GM12878 (cell line): ENCODE data around the gene S1PR4. TPM values are rescaled to one million over a fixed set of nuclear protein-coding genes. Genes with fewer than 3 reads are reported as not detected.

Source experiments
- BRCA1 ChIP-seq: IDR thresholded peaks from 2 replicates; pipeline ENCODE4 v1.6.1; 2011; ENCODE audit warnings: low read depth, low read length, improper control_type of control experiment
- ETV6 ChIP-seq, 2 experiments: fragments of 450-650 bp in 1 of 2; IDR thresholded peaks in 1 of 2; conservative IDR thresholded peaks in 1 of 2; 2 replicates each; pipeline ENCODE4 v1.6.1; 2014; ENCODE audit warnings: antibody characterized with exemption in 1 of 2, borderline replicate concordance in 1 of 2, low read depth in 1 of 2, mild to moderate bottlenecking in 1 of 2, moderate library complexity in 1 of 2
- KAT2A ChIP-seq: conservative IDR thresholded peaks from 2 replicates; pipeline ENCODE4 v1.6.1; 2011; ENCODE audit warnings: low read depth, low read length; ENCODE audit not compliant: control insufficient read depth
- MEF2B ChIP-seq: fragments of 450-650 bp; IDR thresholded peaks from 2 replicates; pipeline ENCODE4 v1.6.1; 2018; ENCODE audit warnings: mild to moderate bottlenecking, moderate library complexity; ENCODE audit not compliant: partially characterized antibody, poor library complexity, severe bottlenecking
- MTA3 ChIP-seq: IDR thresholded peaks from 2 replicates; pipeline ENCODE4 v1.6.1; 2012; ENCODE audit warnings: low read length, inconsistent platforms, borderline replicate concordance
- NR2C1 ChIP-seq: fragments of 450-650 bp; IDR thresholded peaks from 2 replicates; pipeline ENCODE4 v1.6.1; 2017; ENCODE audit warnings: antibody characterized with exemption, mild to moderate bottlenecking, moderate library complexity
- SMC3 ChIP-seq: IDR thresholded peaks from 2 replicates; pipeline ENCODE4 v1.6.1; 2011; ENCODE audit warnings: low read length, improper control_type of control experiment, borderline replicate concordance
- SPI1 ChIP-seq: IDR thresholded peaks from 2 replicates; pipeline ENCODE4 v1.6.1; 2011; ENCODE audit warnings: low read depth, mild to moderate bottlenecking, low read length, moderate library complexity, borderline replicate concordance; ENCODE audit not compliant: insufficient read depth
- TCF3 ChIP-seq: IDR thresholded peaks from 2 replicates; pipeline ENCODE4 v1.6.1; 2012; ENCODE audit warnings: low read depth, mild to moderate bottlenecking, low read length, borderline replicate concordance; ENCODE audit not compliant: insufficient read depth
- polyA plus RNA-seq, 11 experiments: library from polyadenylated mRNA; depleted of rRNA in 4 of 11; unstranded in 6 of 11; stranded (reverse) in 5 of 11; fragments of >200 nt; fragmentation: Nextera tagmentation in 4 of 11; fragmentation: Illumina TruSeq in 1 of 11; extraction: Ambion mirVana in 4 of 11; extraction: Trizol in 1 of 11; gene quantifications; 1 replicate in 1 of 11; 2 replicates in 10 of 11; pipeline versions ENCODE4 v1.2.1 to v1.2.3, GENCODE V29; 2011 to 2016; ENCODE audit warnings: inconsistent platforms in 2 of 11, missing spikeins in 2 of 11, low read depth in 1 of 11
- total RNA-seq, 4 experiments: library from RNA; depleted of rRNA in 3 of 4; stranded (reverse); fragments of >200 nt in 3 of 4; fragmentation: Illumina TruSeq in 1 of 4; extraction: Trizol in 1 of 4; gene quantifications; 2 replicates each; pipeline versions ENCODE4 v1.2.1 to v1.2.3, GENCODE V29; 2013 to 2021
- TF ChIP-seq, protein P1 (sequence below): fragments of 450-650 bp; IDR thresholded peaks from 2 replicates; pipeline ENCODE4 v1.6.1; 2018; ENCODE audit warnings: borderline replicate concordance, mild to moderate bottlenecking; ENCODE audit not compliant: partially characterized antibody
- TF ChIP-seq, protein P2 (sequence below): IDR thresholded peaks from 2 replicates; pipeline ENCODE4 v1.6.1; 2012; ENCODE audit warnings: improper control_type of control experiment, low read depth, low read length; ENCODE audit not compliant: insufficient replicate concordance
- TF ChIP-seq, protein P3 (sequence below): fragments of 450-650 bp; IDR thresholded peaks from 2 replicates; pipeline ENCODE4 v1.6.1; 2017; ENCODE audit warnings: mild to moderate bottlenecking, moderate library complexity
- TF ChIP-seq, protein P4 (sequence below): fragments of 450-650 bp; IDR thresholded peaks from 2 replicates; pipeline ENCODE4 v1.6.1; 2016; ENCODE audit warnings: mild to moderate bottlenecking

Gene S1PR4
- total and polyA plus RNA-seq, 10 of the 15 experiments (the other 5 are each of a cell fraction or from before 2014, with no cell fraction given): 0.19 to 57.7 (median 32.4) TPM; not detected in 1

DNA sequence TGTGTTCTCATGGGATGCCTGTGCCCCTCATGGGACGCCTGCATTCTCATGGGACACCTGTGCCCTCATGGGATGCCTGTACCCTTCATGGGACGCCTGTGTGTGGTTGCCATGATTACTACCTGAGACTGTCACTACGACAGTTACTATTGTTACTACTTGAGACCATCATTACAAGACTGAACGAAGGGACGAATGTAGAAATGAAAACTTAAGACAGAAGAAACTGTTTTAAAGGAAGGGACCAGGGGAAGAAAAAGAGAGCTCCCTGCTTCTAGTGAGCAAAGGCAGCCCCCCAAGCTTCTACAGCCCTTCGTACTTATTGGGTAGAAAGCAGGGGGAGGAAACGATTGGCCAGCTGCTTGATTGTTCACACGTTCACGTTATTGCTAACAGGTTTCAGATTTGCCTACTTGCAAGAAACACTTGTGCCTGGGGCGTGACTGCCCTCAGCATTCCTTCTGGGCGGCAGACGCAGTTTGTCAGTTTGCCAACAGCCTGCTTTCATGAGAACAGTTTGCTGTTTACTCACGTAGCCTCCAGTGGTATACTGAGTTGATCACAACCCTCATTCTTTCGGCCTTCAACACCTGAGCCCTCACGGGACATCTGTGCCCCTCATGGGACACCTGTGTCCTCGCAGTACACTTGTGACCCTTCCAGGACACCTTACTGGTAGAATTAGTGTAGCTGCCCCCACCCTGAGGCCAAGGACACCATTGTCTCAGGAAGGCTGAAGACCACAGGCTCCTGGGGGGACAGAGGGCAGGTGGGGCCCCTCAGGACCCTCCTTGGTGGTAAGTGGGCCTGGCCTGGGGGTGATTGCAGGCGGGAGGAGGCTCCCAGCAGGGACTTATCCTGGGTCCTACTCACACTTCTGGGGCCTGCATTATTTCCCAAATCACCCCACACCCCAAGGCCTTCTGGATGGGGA is 2.5 kb upstream of the S1PR4 start (continued):
- TF ChIP-seq, protein P1, sequence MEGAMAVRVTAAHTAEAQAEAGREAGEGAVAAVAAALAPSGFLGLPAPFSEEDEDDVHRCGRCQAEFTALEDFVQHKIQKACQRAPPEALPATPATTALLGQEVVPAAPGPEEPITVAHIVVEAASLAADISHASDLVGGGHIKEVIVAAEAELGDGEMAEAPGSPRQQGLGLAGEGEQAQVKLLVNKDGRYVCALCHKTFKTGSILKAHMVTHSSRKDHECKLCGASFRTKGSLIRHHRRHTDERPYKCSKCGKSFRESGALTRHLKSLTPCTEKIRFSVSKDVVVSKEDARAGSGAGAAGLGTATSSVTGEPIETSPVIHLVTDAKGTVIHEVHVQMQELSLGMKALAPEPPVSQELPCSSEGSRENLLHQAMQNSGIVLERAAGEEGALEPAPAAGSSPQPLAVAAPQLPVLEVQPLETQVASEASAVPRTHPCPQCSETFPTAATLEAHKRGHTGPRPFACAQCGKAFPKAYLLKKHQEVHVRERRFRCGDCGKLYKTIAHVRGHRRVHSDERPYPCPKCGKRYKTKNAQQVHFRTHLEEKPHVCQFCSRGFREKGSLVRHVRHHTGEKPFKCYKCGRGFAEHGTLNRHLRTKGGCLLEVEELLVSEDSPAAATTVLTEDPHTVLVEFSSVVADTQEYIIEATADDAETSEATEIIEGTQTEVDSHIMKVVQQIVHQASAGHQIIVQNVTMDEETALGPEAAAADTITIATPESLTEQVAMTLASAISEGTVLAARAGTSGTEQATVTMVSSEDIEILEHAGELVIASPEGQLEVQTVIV: no peak
- TF ChIP-seq, protein P2, sequence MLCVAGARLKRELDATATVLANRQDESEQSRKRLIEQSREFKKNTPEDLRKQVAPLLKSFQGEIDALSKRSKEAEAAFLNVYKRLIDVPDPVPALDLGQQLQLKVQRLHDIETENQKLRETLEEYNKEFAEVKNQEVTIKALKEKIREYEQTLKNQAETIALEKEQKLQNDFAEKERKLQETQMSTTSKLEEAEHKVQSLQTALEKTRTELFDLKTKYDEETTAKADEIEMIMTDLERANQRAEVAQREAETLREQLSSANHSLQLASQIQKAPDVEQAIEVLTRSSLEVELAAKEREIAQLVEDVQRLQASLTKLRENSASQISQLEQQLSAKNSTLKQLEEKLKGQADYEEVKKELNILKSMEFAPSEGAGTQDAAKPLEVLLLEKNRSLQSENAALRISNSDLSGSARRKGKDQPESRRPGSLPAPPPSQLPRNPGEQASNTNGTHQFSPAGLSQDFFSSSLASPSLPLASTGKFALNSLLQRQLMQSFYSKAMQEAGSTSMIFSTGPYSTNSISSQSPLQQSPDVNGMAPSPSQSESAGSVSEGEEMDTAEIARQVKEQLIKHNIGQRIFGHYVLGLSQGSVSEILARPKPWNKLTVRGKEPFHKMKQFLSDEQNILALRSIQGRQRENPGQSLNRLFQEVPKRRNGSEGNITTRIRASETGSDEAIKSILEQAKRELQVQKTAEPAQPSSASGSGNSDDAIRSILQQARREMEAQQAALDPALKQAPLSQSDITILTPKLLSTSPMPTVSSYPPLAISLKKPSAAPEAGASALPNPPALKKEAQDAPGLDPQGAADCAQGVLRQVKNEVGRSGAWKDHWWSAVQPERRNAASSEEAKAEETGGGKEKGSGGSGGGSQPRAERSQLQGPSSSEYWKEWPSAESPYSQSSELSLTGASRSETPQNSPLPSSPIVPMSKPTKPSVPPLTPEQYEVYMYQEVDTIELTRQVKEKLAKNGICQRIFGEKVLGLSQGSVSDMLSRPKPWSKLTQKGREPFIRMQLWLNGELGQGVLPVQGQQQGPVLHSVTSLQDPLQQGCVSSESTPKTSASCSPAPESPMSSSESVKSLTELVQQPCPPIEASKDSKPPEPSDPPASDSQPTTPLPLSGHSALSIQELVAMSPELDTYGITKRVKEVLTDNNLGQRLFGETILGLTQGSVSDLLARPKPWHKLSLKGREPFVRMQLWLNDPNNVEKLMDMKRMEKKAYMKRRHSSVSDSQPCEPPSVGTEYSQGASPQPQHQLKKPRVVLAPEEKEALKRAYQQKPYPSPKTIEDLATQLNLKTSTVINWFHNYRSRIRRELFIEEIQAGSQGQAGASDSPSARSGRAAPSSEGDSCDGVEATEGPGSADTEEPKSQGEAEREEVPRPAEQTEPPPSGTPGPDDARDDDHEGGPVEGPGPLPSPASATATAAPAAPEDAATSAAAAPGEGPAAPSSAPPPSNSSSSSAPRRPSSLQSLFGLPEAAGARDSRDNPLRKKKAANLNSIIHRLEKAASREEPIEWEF: peak; percentile 41
- TF ChIP-seq, protein P3, sequence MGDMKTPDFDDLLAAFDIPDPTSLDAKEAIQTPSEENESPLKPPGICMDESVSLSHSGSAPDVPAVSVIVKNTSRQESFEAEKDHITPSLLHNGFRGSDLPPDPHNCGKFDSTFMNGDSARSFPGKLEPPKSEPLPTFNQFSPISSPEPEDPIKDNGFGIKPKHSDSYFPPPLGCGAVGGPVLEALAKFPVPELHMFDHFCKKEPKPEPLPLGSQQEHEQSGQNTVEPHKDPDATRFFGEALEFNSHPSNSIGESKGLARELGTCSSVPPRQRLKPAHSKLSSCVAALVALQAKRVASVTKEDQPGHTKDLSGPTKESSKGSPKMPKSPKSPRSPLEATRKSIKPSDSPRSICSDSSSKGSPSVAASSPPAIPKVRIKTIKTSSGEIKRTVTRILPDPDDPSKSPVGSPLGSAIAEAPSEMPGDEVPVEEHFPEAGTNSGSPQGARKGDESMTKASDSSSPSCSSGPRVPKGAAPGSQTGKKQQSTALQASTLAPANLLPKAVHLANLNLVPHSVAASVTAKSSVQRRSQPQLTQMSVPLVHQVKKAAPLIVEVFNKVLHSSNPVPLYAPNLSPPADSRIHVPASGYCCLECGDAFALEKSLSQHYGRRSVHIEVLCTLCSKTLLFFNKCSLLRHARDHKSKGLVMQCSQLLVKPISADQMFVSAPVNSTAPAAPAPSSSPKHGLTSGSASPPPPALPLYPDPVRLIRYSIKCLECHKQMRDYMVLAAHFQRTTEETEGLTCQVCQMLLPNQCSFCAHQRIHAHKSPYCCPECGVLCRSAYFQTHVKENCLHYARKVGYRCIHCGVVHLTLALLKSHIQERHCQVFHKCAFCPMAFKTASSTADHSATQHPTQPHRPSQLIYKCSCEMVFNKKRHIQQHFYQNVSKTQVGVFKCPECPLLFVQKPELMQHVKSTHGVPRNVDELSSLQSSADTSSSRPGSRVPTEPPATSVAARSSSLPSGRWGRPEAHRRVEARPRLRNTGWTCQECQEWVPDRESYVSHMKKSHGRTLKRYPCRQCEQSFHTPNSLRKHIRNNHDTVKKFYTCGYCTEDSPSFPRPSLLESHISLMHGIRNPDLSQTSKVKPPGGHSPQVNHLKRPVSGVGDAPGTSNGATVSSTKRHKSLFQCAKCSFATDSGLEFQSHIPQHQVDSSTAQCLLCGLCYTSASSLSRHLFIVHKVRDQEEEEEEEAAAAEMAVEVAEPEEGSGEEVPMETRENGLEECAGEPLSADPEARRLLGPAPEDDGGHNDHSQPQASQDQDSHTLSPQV: no peak
- TF ChIP-seq, protein P4, sequence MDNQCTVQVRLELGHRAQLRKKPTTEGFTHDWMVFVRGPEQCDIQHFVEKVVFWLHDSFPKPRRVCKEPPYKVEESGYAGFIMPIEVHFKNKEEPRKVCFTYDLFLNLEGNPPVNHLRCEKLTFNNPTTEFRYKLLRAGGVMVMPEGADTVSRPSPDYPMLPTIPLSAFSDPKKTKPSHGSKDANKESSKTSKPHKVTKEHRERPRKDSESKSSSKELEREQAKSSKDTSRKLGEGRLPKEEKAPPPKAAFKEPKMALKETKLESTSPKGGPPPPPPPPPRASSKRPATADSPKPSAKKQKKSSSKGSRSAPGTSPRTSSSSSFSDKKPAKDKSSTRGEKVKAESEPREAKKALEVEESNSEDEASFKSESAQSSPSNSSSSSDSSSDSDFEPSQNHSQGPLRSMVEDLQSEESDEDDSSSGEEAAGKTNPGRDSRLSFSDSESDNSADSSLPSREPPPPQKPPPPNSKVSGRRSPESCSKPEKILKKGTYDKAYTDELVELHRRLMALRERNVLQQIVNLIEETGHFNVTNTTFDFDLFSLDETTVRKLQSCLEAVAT: peak; percentile 39
- TF ChIP-seq MTA3: no peak
- TF ChIP-seq ETV6 (conservative IDR thresholded peaks at IDR 0.05 in 1 of 2, IDR thresholded peaks at IDR 0.05 in 1 of 2; ENCODE audit: borderline replicate concordance in 1 of 2, low read depth in 1 of 2): no peak
- no peak for TF ChIP-seq KAT2A
- no peak for TF ChIP-seq BRCA1
- 0 out of 2 replicates have a peak, but pooled peaks have one; percentile 57 for TF ChIP-seq TCF3
- TF ChIP-seq SPI1: no peak
- TF ChIP-seq NR2C1: no peak
- TF ChIP-seq SMC3: no peak
- peak; percentile 94 for TF ChIP-seq MEF2B
